ES-I3 (cell line): ENCODE results near the gene SPINT3.

Experiments used
- H3K36me3 ChIP-seq: 2 replicates; pipeline ENCODE4 v1.6.1; 2013; ENCODE audit warnings: mild to moderate bottlenecking, low read length, control low read depth, moderate library complexity; ENCODE audit not compliant: insufficient read depth
- H3K4me1 ChIP-seq: 2 replicates; pipeline ENCODE4 v1.6.1; 2013; ENCODE audit warnings: mild to moderate bottlenecking, control low read depth, low read length; ENCODE audit not compliant: insufficient read depth
- H3K9ac ChIP-seq: 2 replicates; pipeline ENCODE4 v1.6.1; 2013; ENCODE audit warnings: low read depth, mild to moderate bottlenecking, low read length, moderate library complexity
- H3K9me3 ChIP-seq: 2 replicates; pipeline ENCODE4 v1.6.1; 2013; ENCODE audit warnings: mild to moderate bottlenecking, low read length, moderate library complexity; ENCODE audit not compliant: control insufficient read depth, insufficient read depth

SPINT3 gene, protein sequence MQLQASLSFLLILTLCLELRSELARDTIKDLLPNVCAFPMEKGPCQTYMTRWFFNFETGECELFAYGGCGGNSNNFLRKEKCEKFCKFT

DNA sequence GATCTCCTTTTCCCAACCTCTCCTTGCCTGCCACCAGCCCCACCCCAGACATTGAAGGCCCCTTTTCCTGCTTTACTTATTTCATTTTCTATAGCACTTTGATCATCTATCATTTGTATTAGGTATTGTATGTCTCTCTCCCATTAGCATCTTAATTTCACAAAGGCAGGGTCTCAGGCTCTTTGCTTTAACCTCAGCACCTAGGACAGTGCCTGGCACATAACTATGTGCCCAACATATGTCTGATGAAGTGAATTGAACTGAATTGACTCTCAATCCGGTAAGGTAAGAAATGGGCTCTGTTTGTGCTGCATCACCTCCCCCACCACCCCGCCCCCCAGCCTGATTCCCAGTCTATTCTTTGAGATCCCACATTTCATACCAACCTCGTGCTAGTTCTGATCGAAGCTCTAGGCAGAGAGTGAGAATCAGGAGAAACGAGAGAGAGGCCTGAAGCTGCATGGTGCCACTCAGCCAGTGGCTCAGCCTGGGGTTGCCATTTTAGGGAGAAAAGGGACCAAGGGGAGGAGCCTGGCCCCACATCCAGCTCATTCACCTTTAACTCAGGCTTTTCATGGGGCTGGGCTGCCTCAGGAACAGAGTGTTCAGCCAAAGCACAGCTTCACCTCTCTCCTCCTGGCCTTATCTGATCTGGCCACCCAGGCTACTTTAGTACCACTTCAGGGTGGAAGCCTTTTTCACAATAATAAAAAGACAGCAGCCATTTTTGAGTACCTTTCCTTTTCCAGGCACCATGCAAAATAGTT lies at the start of gene SPINT3:
Gene SPINT3, minus strand, starts transcription at position 476 of the 767 bp plus-strand sequence. Its CDS starts 14 bp downstream, at position 462.
- Histone ChIP-seq H3K4me1 (0 out of 2 replicates have a peak, but pooled peaks cover 4% of the 10 kb centered on the region), H3K9ac (no peak within 1 kb of the TSS), H3K36me3 (no peaks in the 10 kb centered on the region), H3K9me3 (no peaks in the 10 kb centered on the region)

GRCh38 chr20:45564760-45565276 lies 49.4 kb upstream of the SPINT3 start:
- Histone ChIP-seq H3K36me3 (no peaks in the 10 kb centered on the region), H3K9ac (no peak overlapping the region), H3K9me3 (no peaks in the 10 kb centered on the region), H3K4me1 (no peaks in the 10 kb centered on the region)

DNA sequence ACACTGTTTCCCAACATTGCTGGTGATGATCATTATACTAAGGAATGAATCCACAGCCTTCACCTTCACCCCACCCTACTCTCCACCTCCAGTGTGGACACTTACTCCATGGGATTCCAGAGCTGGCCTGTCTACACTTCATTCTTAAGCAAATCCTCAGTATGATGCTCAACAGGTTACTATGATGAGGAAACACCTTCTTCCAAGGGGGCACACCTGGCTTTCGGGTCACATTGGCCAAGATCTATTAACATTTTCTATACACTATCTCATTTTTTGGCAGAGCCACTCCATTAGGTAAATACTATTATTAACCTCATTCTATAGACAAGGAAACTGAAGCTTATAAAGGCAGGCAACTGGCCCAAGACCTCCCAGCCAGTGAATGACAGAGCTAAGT lies 39.8 kb upstream of the SPINT3 start:
- Histone ChIP-seq H3K36me3 (no peaks in the 10 kb centered on the region), H3K9ac (no peak overlapping the region), H3K4me1 (no peaks in the 10 kb centered on the region), H3K9me3 (no peaks in the 10 kb centered on the region)

DNA sequence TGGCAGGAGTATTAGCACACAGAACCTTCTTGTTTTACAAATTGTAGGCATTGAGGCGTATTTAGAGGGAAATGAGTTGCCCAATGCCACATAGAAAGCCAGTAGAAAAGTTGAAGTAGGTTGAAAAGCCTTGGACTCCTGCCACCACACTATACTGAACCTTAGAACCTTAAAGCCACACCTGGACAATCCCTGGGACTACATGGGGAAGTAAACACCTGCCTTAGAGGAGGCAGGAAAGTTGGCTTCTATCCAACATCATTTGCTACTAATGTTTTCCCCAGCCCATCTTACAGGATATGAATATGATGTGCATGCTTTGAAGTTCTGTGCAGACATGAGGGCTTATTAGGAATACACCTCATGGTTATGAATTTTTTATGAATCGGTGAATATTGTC lies 37.0 kb upstream of the SPINT3 start:
- Histone ChIP-seq H3K9ac (no peak overlapping the region), H3K4me1 (no peaks in the 10 kb centered on the region), H3K9me3 (no peaks in the 10 kb centered on the region), H3K36me3 (no peaks in the 10 kb centered on the region)

DNA sequence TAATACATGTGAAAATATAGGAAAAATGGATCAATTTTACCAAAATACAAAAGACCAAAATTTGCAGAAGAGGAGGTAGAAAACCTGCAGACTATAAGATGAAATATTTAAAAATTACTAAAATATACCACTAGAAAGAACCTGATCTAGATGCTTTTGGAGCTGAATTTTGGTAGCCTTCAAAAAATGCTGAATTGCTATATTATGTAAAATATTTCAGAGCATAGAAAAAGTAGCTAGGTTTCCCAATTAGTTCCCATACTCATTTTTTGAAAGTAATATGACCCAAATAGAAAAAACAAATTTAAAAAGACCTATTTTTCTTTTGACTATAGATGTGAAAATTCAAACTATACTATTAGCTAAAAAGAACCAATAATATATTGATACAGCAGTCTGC lies 35.3 kb upstream of the SPINT3 start:
- Histone ChIP-seq H3K36me3 (no peaks in the 10 kb centered on the region), H3K9me3 (no peaks in the 10 kb centered on the region), H3K9ac (no peak overlapping the region), H3K4me1 (no peaks in the 10 kb centered on the region)

- H3K9ac ChIP-seq = no peak overlapping the region
- H3K4me1 ChIP-seq = peaks cover 4% of the 10 kb centered on the region; the same call in 1 of the 2 replicates
- no peaks in the 10 kb centered on the region for H3K36me3 ChIP-seq
- H3K9me3 ChIP-seq = no peaks in the 10 kb centered on the region
These were observed 33.0 kb upstream of the SPINT3 start for GRCh38 chr20:45548410-45548809.

DNA sequence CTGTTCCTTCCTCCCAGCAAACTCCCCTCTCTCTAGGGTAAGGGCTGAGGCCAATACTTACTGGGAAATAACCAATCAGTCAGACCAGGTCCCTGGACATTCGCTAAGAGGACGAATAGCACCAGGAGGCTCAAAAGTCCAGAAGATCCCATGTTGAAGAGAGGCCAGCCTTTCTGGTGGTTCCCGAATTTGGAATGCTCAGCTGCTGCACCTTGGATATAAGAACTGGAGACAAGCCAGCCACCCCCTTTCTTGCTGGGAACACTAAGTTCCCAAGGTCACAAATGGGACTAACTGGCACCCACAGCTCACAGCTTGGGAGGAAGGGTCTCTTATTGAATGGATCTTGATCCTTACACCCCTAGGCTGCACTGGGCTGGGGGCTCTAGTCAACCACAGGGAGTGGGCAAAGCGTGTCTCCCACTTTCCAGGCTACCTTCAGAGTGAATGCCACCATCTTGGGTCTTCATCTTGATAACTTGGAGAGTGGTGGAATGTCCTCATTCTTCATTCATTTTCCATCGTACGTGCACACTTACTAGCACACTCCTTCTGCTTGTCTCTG lies 31.9 kb upstream of the SPINT3 start, which contains the start of gene EPPIN:
Gene EPPIN, minus strand, starts transcription at position 196 of the 565 bp plus-strand sequence. Its CDS starts 44 bp downstream, at position 152.
- Histone ChIP-seq H3K4me1 (peaks cover 4% of the 10 kb centered on the region; the same call in 1 of the 2 replicates), H3K9me3 (no peaks in the 10 kb centered on the region), H3K9ac (no peak within 1 kb of the TSS), H3K36me3 (no peaks in the 10 kb centered on the region)

- H3K9me3 ChIP-seq = no peaks in the 10 kb centered on the region
- H3K9ac ChIP-seq = no peak overlapping the region
- peaks cover 4% of the 10 kb centered on the region; the same call in 1 of the 2 replicates for H3K4me1 ChIP-seq
- no peaks in the 10 kb centered on the region for H3K36me3 ChIP-seq
These were observed 30.5 kb upstream of the SPINT3 start for GRCh38 chr20:45545754-45546453.

- H3K4me1 ChIP-seq = peaks cover 4% of the 10 kb centered on the region; the same call in 1 of the 2 replicates
- H3K9ac ChIP-seq = no peak overlapping the region
- no peaks in the 10 kb centered on the region for H3K9me3 ChIP-seq
- no peaks in the 10 kb centered on the region for H3K36me3 ChIP-seq
These were observed 29.9 kb upstream of the SPINT3 start for GRCh38 chr20:45545351-45545750.

DNA sequence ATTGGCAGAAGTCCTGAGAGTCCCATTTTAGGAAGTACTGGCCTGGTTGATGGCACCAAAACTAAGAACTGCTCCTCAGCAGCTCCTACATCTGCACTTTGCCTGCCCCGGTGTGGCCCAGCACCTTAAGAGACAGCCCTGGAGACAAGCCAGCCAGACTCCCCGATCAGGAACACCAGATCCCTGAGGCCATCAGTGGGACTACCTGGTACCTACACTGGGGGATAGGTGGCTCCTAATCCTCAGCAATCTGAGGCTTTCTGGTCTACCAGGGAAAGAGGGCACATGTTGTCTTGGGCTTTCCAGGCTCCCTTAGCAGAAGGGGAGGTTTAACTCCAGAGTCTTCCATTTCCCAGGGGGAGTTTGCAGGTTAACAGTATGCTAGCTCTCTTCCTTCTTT lies 24.0 kb upstream of the SPINT3 start, which contains the start of gene WFDC6:
Gene WFDC6, minus strand, starts transcription at position 101 of the 400 bp plus-strand sequence. Its CDS starts 75 bp downstream, at position 26.
- Histone ChIP-seq H3K36me3 (no peaks in the 10 kb centered on the region), H3K4me1 (no peaks in the 10 kb centered on the region), H3K9me3 (no peaks in the 10 kb centered on the region; the same call in 1 of the 2 replicates), H3K9ac (no peak within 1 kb of the TSS)

DNA sequence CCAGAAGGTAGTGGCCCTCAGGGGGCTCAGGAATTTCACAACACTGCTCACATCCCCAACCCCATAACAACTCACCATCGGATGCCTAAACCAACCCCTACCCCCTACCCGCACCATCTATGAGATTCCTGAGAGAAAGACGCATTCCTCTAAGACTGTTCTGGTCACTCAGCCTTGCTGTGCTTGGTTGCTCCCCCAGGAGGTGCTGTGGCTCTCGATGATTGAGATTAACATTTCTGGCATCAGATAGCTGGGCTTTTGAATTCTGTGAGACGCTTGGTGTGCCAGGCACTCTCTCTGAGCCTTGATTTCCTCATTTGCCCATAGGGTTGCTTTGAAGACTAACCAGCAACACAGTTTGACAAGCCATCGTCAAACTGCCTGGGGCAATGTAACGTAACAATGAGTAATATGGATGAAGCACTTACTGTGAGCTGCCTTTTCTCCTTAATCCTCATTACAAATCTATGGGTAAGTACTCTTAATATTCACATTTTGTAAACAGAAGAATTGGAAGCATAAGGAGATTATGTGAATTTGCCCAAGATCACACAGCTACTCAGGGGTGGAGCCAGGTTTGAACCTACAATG lies 22.9 kb upstream of the SPINT3 start:
- H3K9ac ChIP-seq = no peak overlapping the region
- no peaks in the 10 kb centered on the region for H3K4me1 ChIP-seq
- H3K36me3 ChIP-seq = no peaks in the 10 kb centered on the region
- H3K9me3 ChIP-seq = no peaks in the 10 kb centered on the region; the same call in 1 of the 2 replicates

DNA sequence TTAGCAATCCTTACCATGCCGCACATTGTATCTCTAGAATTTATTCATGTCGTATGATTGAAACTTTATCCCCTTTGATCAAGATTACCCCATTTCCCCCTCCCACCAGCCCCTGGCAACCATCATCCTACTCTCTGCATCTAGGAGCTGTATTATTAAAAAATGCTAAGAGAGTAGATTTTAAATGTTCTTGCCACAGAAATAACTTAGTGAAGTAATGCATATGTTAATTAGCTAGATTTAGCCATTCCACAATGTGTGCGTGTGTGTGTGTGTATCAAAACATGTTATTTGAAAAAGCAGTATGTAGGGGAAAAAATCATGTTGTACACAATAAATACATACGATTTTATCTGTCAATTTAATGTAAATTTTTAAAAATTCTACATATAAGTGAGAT lies 11.9 kb upstream of the SPINT3 start:
- H3K9ac ChIP-seq = no peak overlapping the region
- no peaks in the 10 kb centered on the region for H3K4me1 ChIP-seq
- H3K9me3 ChIP-seq = no peaks in the 10 kb centered on the region
- no peaks in the 10 kb centered on the region for H3K36me3 ChIP-seq

DNA sequence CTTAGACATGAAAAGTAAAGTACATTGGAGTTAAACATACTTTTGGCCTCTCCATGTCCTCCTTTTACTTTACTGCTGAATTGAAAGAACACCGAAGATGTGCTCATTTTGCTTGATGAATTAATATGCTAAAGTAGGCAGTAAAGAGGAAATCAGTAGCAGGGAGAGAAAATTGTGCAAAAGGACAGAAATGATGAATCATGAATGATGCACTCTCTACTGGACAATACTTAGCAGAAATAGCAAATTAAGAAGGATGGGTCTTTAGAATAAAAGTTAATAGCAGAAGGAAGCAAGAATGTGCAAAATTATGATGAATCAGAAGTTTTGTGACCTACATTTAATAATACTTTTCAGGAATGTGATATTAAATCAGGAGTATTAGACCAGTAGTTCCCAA lies 8.4 kb upstream of the SPINT3 start:
- no peak overlapping the region for H3K9ac ChIP-seq
- no peaks in the 10 kb centered on the region for H3K9me3 ChIP-seq
- no peaks in the 10 kb centered on the region for H3K36me3 ChIP-seq
- H3K4me1 ChIP-seq = no peaks in the 10 kb centered on the region

- Histone ChIP-seq H3K9ac (no peak overlapping the region), H3K9me3 (no peaks in the 10 kb centered on the region), H3K4me1 (0 out of 2 replicates have a peak, but pooled peaks cover 4% of the 10 kb centered on the region), H3K36me3 (no peaks in the 10 kb centered on the region)
These were observed 2.9 kb upstream of the SPINT3 start for GRCh38 chr20:45518282-45518681.
